HUES64 (cell line): Measurements from ENCODE around the gene NOC2L.

ENCODE experiments used
- H3K27ac ChIP-seq: 2 replicates; pipeline ENCODE4 v1.7.0; 2013; ENCODE audit warnings: low read depth, low read length, inconsistent platforms
- H3K27me3 ChIP-seq: 2 replicates; pipeline ENCODE4 v1.6.1; 2013; ENCODE audit warnings: mild to moderate bottlenecking, low read length; ENCODE audit not compliant: insufficient read depth
- H3K36me3 ChIP-seq: 2 replicates; pipeline ENCODE4 v1.6.1; 2013; ENCODE audit warnings: mild to moderate bottlenecking, low read length; ENCODE audit not compliant: insufficient read depth
- H3K4me1 ChIP-seq: 2 replicates; pipeline ENCODE4 v1.6.1; 2013; ENCODE audit warnings: mild to moderate bottlenecking, low read length, moderate library complexity; ENCODE audit not compliant: insufficient read depth
- H3K4me3 ChIP-seq: 2 replicates; pipeline ENCODE4 v1.5.1; 2013; ENCODE audit warnings: mild to moderate bottlenecking, low read length, moderate library complexity
- H3K9ac ChIP-seq: 2 replicates; pipeline ENCODE4 v1.6.1; 2013; ENCODE audit warnings: mild to moderate bottlenecking, low read depth, low read length
- H3K9me3 ChIP-seq: 2 replicates; pipeline ENCODE4 v1.6.1; 2013; ENCODE audit warnings: low read depth, low read length; ENCODE audit not compliant: insufficient read depth
- WGBS: fragments of 150-250, 120-280 bp; methylation state at CpG from one replicate; pipeline ENCODE4 v1.1.7; 2013; ENCODE audit warnings: missing lambda C conversion rate; 5-methylcytosine and 5-hydroxymethylcytosine counted together

The NOC2L gene

DNA sequence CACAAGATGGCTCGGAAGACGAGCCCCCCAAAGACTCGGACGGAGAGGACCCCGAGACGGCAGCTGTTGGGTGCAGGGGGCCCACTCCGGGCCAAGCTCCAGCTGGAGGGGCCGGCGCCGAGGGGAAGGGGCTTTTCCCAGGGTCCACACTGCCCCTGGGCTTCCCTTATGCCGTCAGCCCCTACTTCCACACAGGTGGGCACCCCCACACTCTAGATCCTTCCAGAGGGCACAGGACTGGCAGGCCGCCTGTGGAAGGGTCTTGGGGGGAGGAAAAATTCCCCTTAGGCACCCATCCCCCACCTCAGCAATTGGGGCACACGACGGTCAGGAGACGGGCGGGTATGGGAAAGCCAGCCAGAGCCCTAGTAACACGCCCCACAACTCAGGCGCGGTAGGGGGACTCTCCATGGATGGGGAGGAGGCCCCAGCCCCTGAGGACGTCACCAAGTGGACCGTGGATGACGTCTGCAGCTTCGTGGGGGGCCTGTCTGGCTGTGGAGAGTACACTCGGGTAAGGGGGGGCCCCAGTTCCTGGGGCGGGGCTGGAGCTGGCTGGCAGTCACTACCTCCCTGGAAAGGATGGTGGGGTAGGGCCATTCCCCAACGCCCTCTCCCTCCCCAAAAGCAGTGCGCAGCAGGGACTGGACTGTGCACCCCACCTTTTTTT, 16.1 kb downstream of the NOC2L start:
- H3K4me3 ChIP-seq, result peak overlapping the region; percentile 43; the same call in 1 of the 2 replicates
- H3K4me1 ChIP-seq, result peaks cover 16% of the 10 kb centered on the region
- 31% methylated on average over 26 of the region's 27 CpGs for WGBS
- H3K36me3 ChIP-seq, result peaks cover 37% of the 10 kb centered on the region
- no peaks in the 10 kb centered on the region for H3K9me3 ChIP-seq
- peaks cover 58% of the 10 kb centered on the region for H3K27me3 ChIP-seq
- H3K9ac ChIP-seq, result no peak overlapping the region
- H3K27ac ChIP-seq, result no peak overlapping the region

GRCh38 chr1:942411-942821, 16.6 kb downstream of the NOC2L start:
- Histone ChIP-seq H3K27ac (no peak overlapping the region), H3K9me3 (no peaks in the 10 kb centered on the region), H3K27me3 (peaks cover 64% of the 10 kb centered on the region), H3K4me3 (peak overlapping the region; percentile 43), H3K9ac (no peak overlapping the region), H3K4me1 (peaks cover 16% of the 10 kb centered on the region), H3K36me3 (peaks cover 32% of the 10 kb centered on the region)
- WGBS, result under 1% methylated on average over 48 of the region's 48 CpGs

- Histone ChIP-seq H3K9me3 (no peaks in the 10 kb centered on the region), H3K27ac (no peak overlapping the region), H3K4me1 (peaks cover 16% of the 10 kb centered on the region), H3K27me3 (peaks cover 70% of the 10 kb centered on the region), H3K9ac (no peak overlapping the region), H3K36me3 (peaks cover 26% of the 10 kb centered on the region), H3K4me3 (peak overlapping the region; percentile 43)
- under 1% methylated on average over 98 of the region's 98 CpGs for WGBS
These were observed 17.3 kb downstream of the NOC2L start for GRCh38 chr1:941588-942383.

GRCh38 chr1:941015-941587, 18.0 kb downstream of the NOC2L start:
- peak overlapping the region; percentile 39 for H3K4me3 ChIP-seq
- peaks cover 77% of the 10 kb centered on the region for H3K27me3 ChIP-seq
- 6% methylated on average over 36 of the region's 36 CpGs for WGBS
- no peaks in the 10 kb centered on the region for H3K9me3 ChIP-seq
- peaks cover 21% of the 10 kb centered on the region for H3K36me3 ChIP-seq
- H3K4me1 ChIP-seq, result peaks cover 16% of the 10 kb centered on the region
- no peak overlapping the region for H3K9ac ChIP-seq
- H3K27ac ChIP-seq, result no peak overlapping the region

DNA sequence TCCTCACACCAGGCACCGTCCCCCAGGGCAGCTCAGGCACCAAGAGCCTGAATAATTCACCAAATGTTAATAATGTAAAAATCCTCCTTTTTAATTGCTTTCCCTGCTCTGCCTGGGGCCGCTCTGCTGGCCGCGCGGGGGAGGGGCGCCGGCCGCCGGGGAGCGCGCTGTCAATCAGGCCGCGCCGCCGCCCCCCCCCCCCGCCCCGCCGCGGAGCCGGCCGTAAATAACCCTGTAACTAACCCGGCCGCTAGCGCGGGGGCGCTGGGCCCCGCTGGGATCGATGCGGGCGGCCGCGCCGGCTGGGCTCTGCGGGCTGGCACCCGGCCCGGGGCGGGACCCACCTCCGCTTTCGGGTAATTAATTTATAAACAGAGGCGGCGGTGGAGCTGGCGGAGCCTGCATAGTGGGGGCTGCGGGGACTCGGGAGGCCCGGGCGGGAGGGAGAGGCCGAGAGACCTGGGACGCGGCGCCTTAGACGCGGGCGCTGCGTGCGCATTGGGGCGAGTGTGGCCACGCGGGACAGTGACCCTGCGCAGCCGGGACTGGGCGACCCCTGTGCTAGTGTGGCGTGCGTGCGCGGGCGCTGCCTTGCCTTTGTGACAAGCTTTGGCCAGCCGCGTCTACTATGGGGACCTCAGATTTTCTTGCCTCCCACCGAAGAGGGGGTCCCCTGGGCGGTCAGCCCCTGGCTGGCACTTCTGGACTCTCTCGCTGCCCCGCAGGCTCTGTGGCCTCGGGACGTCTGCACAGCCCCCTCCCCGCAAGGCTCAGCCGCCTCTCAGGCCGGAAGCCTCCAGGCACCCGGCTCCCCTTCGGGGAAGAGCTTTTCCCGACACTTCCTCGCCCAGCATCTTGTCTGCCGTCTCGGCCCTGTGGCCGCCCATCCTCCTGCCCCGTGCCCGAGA, 18.7 kb downstream of the NOC2L start:
- Histone ChIP-seq H3K36me3 (peaks cover 13% of the 10 kb centered on the region), H3K27me3 (peaks cover 84% of the 10 kb centered on the region), H3K9ac (no peak overlapping the region), H3K9me3 (no peaks in the 10 kb centered on the region), H3K4me1 (peaks cover 19% of the 10 kb centered on the region), H3K4me3 (peak overlapping the region; percentile 39), H3K27ac (no peak overlapping the region)
- 1% methylated on average over 68 of the region's 86 CpGs for WGBS

GRCh38 chr1:939511-940106, 19.4 kb downstream of the NOC2L start:
- peaks cover 24% of the 10 kb centered on the region for H3K4me1 ChIP-seq
- no peak overlapping the region for H3K9ac ChIP-seq
- 8% methylated on average over 19 of the region's 21 CpGs for WGBS
- H3K36me3 ChIP-seq, result peaks cover 6% of the 10 kb centered on the region; the same call in 1 of the 2 replicates
- H3K4me3 ChIP-seq, result peak overlapping the region; percentile 23; the same call in 1 of the 2 replicates
- no peaks in the 10 kb centered on the region for H3K9me3 ChIP-seq
- no peak overlapping the region for H3K27ac ChIP-seq
- peaks cover 91% of the 10 kb centered on the region for H3K27me3 ChIP-seq

GRCh38 chr1:938711-939489, 20.2 kb downstream of the NOC2L start:
- Histone ChIP-seq H3K4me1 (peaks cover 24% of the 10 kb centered on the region), H3K4me3 (no peak overlapping the region), H3K27ac (no peak overlapping the region), H3K9me3 (no peaks in the 10 kb centered on the region), H3K9ac (no peak overlapping the region), H3K36me3 (no peaks in the 10 kb centered on the region), H3K27me3 (peaks cover 90% of the 10 kb centered on the region)
- 31% methylated on average over 30 of the region's 30 CpGs for WGBS

DNA sequence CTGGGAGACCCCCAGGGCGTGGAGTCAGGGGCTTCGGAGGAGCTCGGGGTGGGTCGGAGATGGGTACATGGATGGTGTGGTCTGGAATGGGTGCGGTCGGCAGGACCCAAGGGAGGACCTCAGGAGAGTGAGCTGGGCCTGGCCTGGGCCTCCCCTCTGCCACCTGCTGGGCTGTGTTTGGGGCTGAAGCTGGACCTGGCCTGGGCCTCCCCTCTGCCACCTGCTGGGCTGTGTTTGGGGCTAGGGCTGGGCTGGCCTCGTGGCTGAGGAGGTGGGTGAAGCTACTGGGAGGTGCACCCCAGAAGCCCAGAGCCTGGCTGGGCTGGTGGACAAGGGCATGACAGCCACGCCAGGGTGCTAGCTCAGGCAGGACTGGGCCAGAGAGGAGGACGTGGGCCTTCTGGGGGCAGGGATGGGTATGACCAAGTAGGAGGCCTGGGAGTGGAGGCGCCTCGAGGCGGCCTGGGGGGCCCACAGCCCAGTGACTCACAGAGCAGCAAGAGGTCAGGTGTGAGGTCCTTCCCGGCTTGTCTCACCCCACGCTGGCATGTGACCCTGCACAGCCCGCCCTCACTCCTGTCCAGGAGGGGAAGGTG, 20.9 kb downstream of the NOC2L start:
- no peaks in the 10 kb centered on the region for H3K9me3 ChIP-seq
- peaks cover 90% of the 10 kb centered on the region for H3K27me3 ChIP-seq
- H3K4me3 ChIP-seq, result no peak overlapping the region
- H3K36me3 ChIP-seq, result no peaks in the 10 kb centered on the region
- H3K27ac ChIP-seq, result no peak overlapping the region
- no peak overlapping the region for H3K9ac ChIP-seq
- 75% methylated on average over 15 of the region's 15 CpGs for WGBS
- peaks cover 22% of the 10 kb centered on the region for H3K4me1 ChIP-seq

DNA sequence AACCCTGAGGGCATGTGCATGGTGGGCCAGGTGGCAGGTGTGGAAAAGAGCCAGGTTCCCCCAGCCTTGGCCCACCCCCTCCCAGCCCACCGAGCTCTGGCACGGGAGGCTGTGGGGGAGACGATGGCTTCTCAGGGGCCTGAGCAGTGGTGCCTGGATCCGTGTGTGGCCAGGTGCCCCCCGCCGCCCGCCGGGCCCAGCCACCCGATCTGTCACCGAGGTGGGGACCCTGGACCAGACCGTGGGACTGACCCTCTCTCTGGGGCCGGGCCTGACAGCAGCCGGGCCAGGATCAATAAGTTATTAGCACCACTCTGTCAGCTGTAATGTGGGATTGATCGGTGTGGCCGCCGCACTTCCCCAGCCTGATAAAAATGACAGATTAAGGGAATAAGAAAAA, 21.5 kb downstream of the NOC2L start:
- Histone ChIP-seq H3K27ac (no peak overlapping the region), H3K4me1 (peaks cover 17% of the 10 kb centered on the region), H3K9me3 (no peaks in the 10 kb centered on the region), H3K9ac (no peak overlapping the region), H3K4me3 (no peak overlapping the region), H3K27me3 (peaks cover 90% of the 10 kb centered on the region), H3K36me3 (no peaks in the 10 kb centered on the region)
- WGBS, result 85% methylated on average over 16 of the region's 16 CpGs
